H9 (cell line): ENCODE data around the gene DLX2. TPM values are rescaled to one million over a fixed set of nuclear protein-coding genes. Genes with fewer than 3 reads are reported as not detected.

ENCODE experiments used
- DNase-seq: peaks from one replicate; pipeline ENCODE4 v3.0.0-alpha.2; 2017
- H2AFZ ChIP-seq: one replicate; pipeline ENCODE4 v1.6.1; 2013; ENCODE audit warnings: mild to moderate bottlenecking, low read length, control low read depth, moderate library complexity
- H2AK5ac ChIP-seq: 2 replicates; pipeline ENCODE4 v1.6.1; 2013; ENCODE audit warnings: low read length, control low read depth, mixed read lengths; ENCODE audit not compliant: insufficient read length
- H2BK120ac ChIP-seq: one replicate; pipeline ENCODE4 v1.6.1; 2013; ENCODE audit warnings: low read depth, mild to moderate bottlenecking, low read length, control low read depth, inconsistent platforms; ENCODE audit not compliant: poor library complexity, severe bottlenecking
- H2BK12ac ChIP-seq: 2 replicates; pipeline ENCODE4 v1.6.1; 2013; ENCODE audit warnings: low read length, control low read depth, mixed read lengths, low read depth; ENCODE audit not compliant: insufficient read length
- H2BK15ac ChIP-seq: 2 replicates; pipeline ENCODE4 v1.6.1; 2013; ENCODE audit warnings: low read depth, low read length, control low read depth
- H2BK20ac ChIP-seq: one replicate; pipeline ENCODE4 v1.6.1; 2013; ENCODE audit warnings: low read depth, mild to moderate bottlenecking, low read length, control low read depth, inconsistent platforms; ENCODE audit not compliant: poor library complexity, severe bottlenecking
- H2BK5ac ChIP-seq: 2 replicates; pipeline ENCODE4 v1.6.1; 2013; ENCODE audit warnings: low read length, control low read depth, mixed read lengths; ENCODE audit not compliant: insufficient read length
- H3K14ac ChIP-seq: 2 replicates; pipeline ENCODE4 v1.6.1; 2013; ENCODE audit warnings: low read length, control low read depth; ENCODE audit not compliant: insufficient read depth
- H3K18ac ChIP-seq: 2 replicates; pipeline ENCODE4 v1.6.1; 2013; ENCODE audit warnings: low read depth, mild to moderate bottlenecking, mixed read lengths, low read length, control low read depth; ENCODE audit not compliant: insufficient read length
- H3K23ac ChIP-seq: 2 replicates; pipeline ENCODE4 v1.6.1; 2013; ENCODE audit warnings: low read length, control low read depth, mixed read lengths, low read depth; ENCODE audit not compliant: insufficient read length
- H3K23me2 ChIP-seq: 2 replicates; pipeline ENCODE4 v1.6.1; 2013; ENCODE audit warnings: low read depth, mild to moderate bottlenecking, mixed read lengths, low read length, control low read depth; ENCODE audit not compliant: insufficient read length, poor library complexity, severe bottlenecking
- H3K27ac ChIP-seq: 2 replicates; pipeline ENCODE4 v1.5.1; 2013; ENCODE audit warnings: low read length, control low read depth, mixed read lengths, low read depth; ENCODE audit not compliant: insufficient read length
- H3K27me3 ChIP-seq: 2 replicates; pipeline ENCODE4 v1.6.1; 2013; ENCODE audit warnings: low read length, control low read depth, inconsistent platforms; ENCODE audit not compliant: insufficient read depth
- H3K4ac ChIP-seq: 2 replicates; pipeline ENCODE4 v1.6.1; 2013; ENCODE audit warnings: low read depth, mild to moderate bottlenecking, control low read depth, inconsistent platforms, low read length, moderate library complexity
- H3K4me1 ChIP-seq: 2 replicates; pipeline ENCODE4 v1.6.1; 2013; ENCODE audit warnings: low read length, control low read depth, inconsistent platforms; ENCODE audit not compliant: insufficient read depth
- H3K4me2 ChIP-seq: 2 replicates; pipeline ENCODE4 v1.6.1; 2013; ENCODE audit warnings: low read length, control low read depth, mixed read lengths; ENCODE audit not compliant: insufficient read length, insufficient read depth
- H3K56ac ChIP-seq: 2 replicates; pipeline ENCODE4 v1.6.1; 2013; ENCODE audit warnings: low read depth, mild to moderate bottlenecking, mixed read lengths, low read length, control low read depth; ENCODE audit not compliant: insufficient read length
- H3K79me1 ChIP-seq: 2 replicates; pipeline ENCODE4 v1.6.1; 2013; ENCODE audit warnings: low read depth, mild to moderate bottlenecking, moderate library complexity, low read length, control low read depth, inconsistent platforms; ENCODE audit not compliant: insufficient read depth, poor library complexity, severe bottlenecking
- H3K79me2 ChIP-seq: 2 replicates; pipeline ENCODE4 v1.6.1; 2013; ENCODE audit warnings: low read length, control low read depth, inconsistent platforms; ENCODE audit not compliant: insufficient read depth
- H3K9ac ChIP-seq: 2 replicates; pipeline ENCODE4 v1.6.1; 2013; ENCODE audit warnings: low read length, control low read depth, mixed read lengths; ENCODE audit not compliant: insufficient read length; ENCODE audit errors: extremely low read depth
- H3K9me3 ChIP-seq: one replicate; pipeline ENCODE4 v1.6.1; 2013; ENCODE audit warnings: low read depth, low read length, inconsistent platforms; ENCODE audit not compliant: control insufficient read depth
- H3T11ph ChIP-seq: one replicate; pipeline ENCODE4 v1.6.1; 2013; ENCODE audit warnings: mild to moderate bottlenecking, low read length, control low read depth, inconsistent platforms
- H4K20me1 ChIP-seq: one replicate; pipeline ENCODE4 v1.6.1; 2013; ENCODE audit not compliant: control insufficient read depth, insufficient read length, insufficient read depth
- H4K5ac ChIP-seq: 2 replicates; pipeline ENCODE4 v1.6.1; 2013; ENCODE audit warnings: low read depth, mild to moderate bottlenecking, mixed read lengths, low read length, control low read depth; ENCODE audit not compliant: insufficient read length
- H4K8ac ChIP-seq: replicated peaks from 2 replicates; pipeline ENCODE4 v1.6.1; 2013; ENCODE audit warnings: low read length, control low read depth, mixed read lengths, low read depth; ENCODE audit not compliant: insufficient read length
- H4K91ac ChIP-seq: 2 replicates; pipeline ENCODE4 v1.6.1; 2013; ENCODE audit warnings: low read depth, mild to moderate bottlenecking, moderate library complexity, mixed read lengths, low read length, control low read depth; ENCODE audit not compliant: insufficient read length
- H3K27ac Mint-ChIP-seq, 3 experiments: 2 replicates in 2 of 3; 3 replicates in 1 of 3; pipeline ENCODE4 v1.8.0; 2020 to 2021; ENCODE audit warnings: mixed read lengths in 3 of 3, mild to moderate bottlenecking in 1 of 3, moderate library complexity in 1 of 3
- H3K27me3 Mint-ChIP-seq: 2 replicates; pipeline ENCODE4 v1.8.0; 2021; ENCODE audit warnings: low read depth, mild to moderate bottlenecking, moderate library complexity, mixed read lengths
- H3K36me3 Mint-ChIP-seq, 3 experiments: 2 replicates in 2 of 3; 3 replicates in 1 of 3; pipeline ENCODE4 v1.8.0; 2020 to 2021; ENCODE audit warnings: low read depth in 3 of 3, mixed read lengths in 3 of 3; ENCODE audit not compliant: insufficient read depth in 1 of 3
- H3K4me1 Mint-ChIP-seq, 2 experiments: 2 replicates each; pipeline ENCODE4 v1.8.0; 2020; ENCODE audit warnings: mixed read lengths in 2 of 2
- H3K4me3 Mint-ChIP-seq, 2 experiments: 2 replicates in 1 of 2; 3 replicates in 1 of 2; pipeline ENCODE4 v1.8.0; 2020 to 2021; ENCODE audit warnings: mild to moderate bottlenecking in 2 of 2, mixed read lengths in 2 of 2, moderate library complexity in 1 of 2
- H3K9me3 Mint-ChIP-seq, 2 experiments: 2 replicates in 1 of 2; 3 replicates in 1 of 2; pipeline ENCODE4 v1.8.0; 2020; ENCODE audit warnings: mild to moderate bottlenecking in 2 of 2, mixed read lengths in 2 of 2, moderate library complexity in 1 of 2
- CTCF ChIP-seq: fragments of 200-600 bp; sonication (generic); conservative IDR thresholded peaks from 3 replicates; pipeline ENCODE4 v1.8.0; 2021; ENCODE audit warnings: antibody characterized with exemption, mild to moderate bottlenecking
- WGBS: extraction: QIAGEN DNeasy Blood & Tissue Kit; methylation state at CpG from one replicate; pipeline ENCODE4 v1.1.7; 2013; ENCODE audit warnings: missing lambda C conversion rate, low lambda C conversion rate, mixed read lengths; ENCODE audit not compliant: insufficient read length; ENCODE audit errors: extremely low coverage; 5-methylcytosine and 5-hydroxymethylcytosine counted together
- total RNA-seq: library from RNA; stranded (reverse); gene quantifications from 2 replicates; pipeline ENCODE4 v1.2.1, GENCODE V29; 2021

The DLX2 gene
- total RNA-seq, 1 experiment from 2014 or later: not detected

GRCh38 chr2:172094294-172095145 is 8.2 kb downstream of the DLX2 start:
- Histone ChIP-seq H3K79me1 (no peaks in the 10 kb centered on the region), H3K18ac (no peak overlapping the region), H4K5ac (no peak overlapping the region), H4K91ac (no peak overlapping the region), H2BK15ac (no peak overlapping the region), H2BK12ac (no peak overlapping the region), H3K27ac (no peak overlapping the region), H3K23ac (no peak overlapping the region), H2AK5ac (no peak overlapping the region), H3K56ac (no peak overlapping the region), H3K27me3 (peaks cover 89% of the 10 kb centered on the region), H4K8ac (no peak overlapping the region), H2AFZ (no peak overlapping the region), H4K20me1 (no peaks in the 10 kb centered on the region), H3K4ac (no peak overlapping the region), H3K4me2 (peak overlapping the region; percentile 89), H3K14ac (no peak overlapping the region), H3K4me1 (no peaks in the 10 kb centered on the region), H2BK5ac (no peak overlapping the region), H3K9ac (no peak overlapping the region), H3K9me3 (no peaks in the 10 kb centered on the region), H3T11ph (no peak overlapping the region), H2BK20ac (no peak overlapping the region), H3K23me2 (peaks cover 20% of the 10 kb centered on the region), H2BK120ac (no peak overlapping the region), H3K79me2 (no peaks in the 10 kb centered on the region)
- no CpG with 5 or more reads among the region's 66 CpGs for WGBS
- peaks cover 0 to 2% (median 1%) of the 10 kb centered on the region in 3 experiments; a peak in 4 of 7 replicates for H3K36me3 Mint-ChIP-seq
- peaks cover 32 to 52% of the 10 kb centered on the region in 2 experiments for H3K4me1 Mint-ChIP-seq
- H3K9me3 Mint-ChIP-seq: peaks cover 5 to 16% of the 10 kb centered on the region in 2 experiments; a peak in 3 of 5 replicates
- no peak overlapping the region for H3K27ac Mint-ChIP-seq
- H3K27me3 Mint-ChIP-seq: peaks cover 100% of the 10 kb centered on the region
- peak overlapping the region; percentile 50 to 84; a peak in 4 of 5 replicates for H3K4me3 Mint-ChIP-seq
- no peak for TF ChIP-seq CTCF
- DNase-seq: no peak
